Measurements from ENCODE around the gene FUS.

DNA sequence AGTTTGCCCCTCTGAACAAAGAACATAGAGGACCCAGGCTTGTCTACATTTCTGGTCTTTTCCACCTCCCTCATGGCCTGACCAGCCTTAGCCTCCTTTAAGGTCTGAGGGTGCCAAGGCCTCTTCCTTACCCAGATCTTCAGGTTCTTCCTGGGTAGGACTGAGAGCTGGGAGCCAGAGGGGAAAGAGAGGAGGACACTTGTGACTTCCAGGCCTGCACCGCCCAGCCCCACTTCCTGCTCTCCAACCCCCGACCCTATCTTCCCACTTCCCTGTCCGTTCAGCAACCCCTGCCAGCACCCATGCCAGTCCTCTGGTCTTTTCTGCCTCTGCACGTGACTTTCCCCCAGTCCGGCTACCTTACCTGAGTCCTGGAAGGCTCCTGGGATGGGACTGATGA lies 30.6 kb upstream of the FUS start:
- TF ChIP-seq CTCF (optimal IDR thresholded peaks at IDR 0.05 in 1 of 3, IDR thresholded peaks at IDR 0.05 in 1 of 3, conservative IDR thresholded peaks at IDR 0.05 in 1 of 3; ENCODE audit: extremely low read depth in 1 of 3, insufficient read depth in 2 of 3, low read length in 3 of 3), result no peak
- no peak for TF ChIP-seq EZH2 (IDR thresholded peaks at IDR 0.05; ENCODE audit: low read length)
